AG04450 (cell line): ENCODE measurements around the gene GJD3. TPM values are rescaled to one million over a fixed set of nuclear protein-coding genes. Genes with fewer than 3 reads are reported as not detected.
A peak's percentile ranks its signal among the peaks of the same experiment; 100 is the strongest.
"Not testable (repeated sequence)": the region's sequence is repeated elsewhere in the genome, so short reads cannot be mapped to it uniquely, and the experiment has no call there.

ENCODE experiments used
- CTCF ChIA-PET: fragments of 300-600, 350-600 bp; formaldehyde crosslinking; extraction: SDS; loops from one replicate; lab custom pipeline; 2022; ENCODE audit warnings: antibody characterized with exemption, inconsistent platforms; lab: Charles Lee
- POLR2A ChIA-PET: fragments of 350-600 bp; formaldehyde crosslinking; extraction: SDS; loops from one replicate; lab custom pipeline; 2021; ENCODE audit warnings: antibody characterized with exemption, inconsistent platforms; lab: Yijun Ruan, JAX
- DNase-seq: peaks from one replicate; pipeline ENCODE4 v3.0.0-alpha.2; 2011; ENCODE audit warnings: low read depth, low spot score
- H3K27ac ChIP-seq: one replicate; pipeline ENCODE4 v1.5.1; 2012; ENCODE audit warnings: low read depth, low read length, control low read depth
- H3K27me3 ChIP-seq: one replicate; pipeline ENCODE4 v1.6.0; 2012; ENCODE audit warnings: low read length; ENCODE audit not compliant: control insufficient read depth, insufficient read depth
- H3K4me3 ChIP-seq: 2 replicates; pipeline ENCODE4 v1.5.1; 2011; ENCODE audit warnings: mild to moderate bottlenecking, low read depth, low read length, control low read depth
- H3K9me3 ChIP-seq: 2 replicates; pipeline ENCODE4 v1.5.1; 2012; ENCODE audit warnings: low read length; ENCODE audit not compliant: control insufficient read depth, insufficient read depth
- polyA plus RNA-seq: library from polyadenylated mRNA; depleted of rRNA; stranded (reverse); fragments of >200 nt; gene quantifications from 2 replicates; pipeline ENCODE4 v1.2.3, GENCODE V29; 2011
- TF ChIP-seq, protein P1 (sequence below): IDR thresholded peaks from 2 replicates; pipeline ENCODE4 v1.5.1; 2011; ENCODE audit warnings: low read depth, low read length, control low read depth, inconsistent platforms

Gene GJD3
- polyA plus RNA-seq, 1 experiment = 0.41 TPM

DNA sequence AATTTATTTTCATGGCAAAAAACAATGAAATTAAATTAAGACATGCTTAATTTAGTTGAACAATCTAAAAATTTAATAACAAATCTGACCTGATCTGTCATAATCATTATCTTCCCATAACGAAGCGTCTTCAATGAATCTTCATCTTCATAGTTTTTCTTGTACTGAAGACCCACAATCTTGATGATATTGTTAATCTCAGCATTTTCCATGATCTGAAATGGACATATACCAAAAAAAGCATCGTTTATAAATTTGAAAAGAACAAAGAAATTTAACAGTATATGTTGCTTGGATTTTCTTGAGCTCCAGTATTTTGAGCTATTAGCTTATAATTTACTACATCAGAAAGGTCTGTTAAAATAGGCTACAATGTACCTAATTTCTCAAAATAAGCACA, 42.9 kb upstream of the GJD3 start:
- DNase-seq = no peak
- POLR2A ChIA-PET = no interaction called here

GRCh38 chr17:40404003-40404402, 39.5 kb upstream of the GJD3 start:
- DNase-seq = no peak
- Histone ChIP-seq H3K4me3 (no peak overlapping the region), H3K27ac (no peak overlapping the region), H3K27me3 (no peaks in the 10 kb centered on the region), H3K9me3 (no peaks in the 10 kb centered on the region)
- TF ChIP-seq, protein P1, sequence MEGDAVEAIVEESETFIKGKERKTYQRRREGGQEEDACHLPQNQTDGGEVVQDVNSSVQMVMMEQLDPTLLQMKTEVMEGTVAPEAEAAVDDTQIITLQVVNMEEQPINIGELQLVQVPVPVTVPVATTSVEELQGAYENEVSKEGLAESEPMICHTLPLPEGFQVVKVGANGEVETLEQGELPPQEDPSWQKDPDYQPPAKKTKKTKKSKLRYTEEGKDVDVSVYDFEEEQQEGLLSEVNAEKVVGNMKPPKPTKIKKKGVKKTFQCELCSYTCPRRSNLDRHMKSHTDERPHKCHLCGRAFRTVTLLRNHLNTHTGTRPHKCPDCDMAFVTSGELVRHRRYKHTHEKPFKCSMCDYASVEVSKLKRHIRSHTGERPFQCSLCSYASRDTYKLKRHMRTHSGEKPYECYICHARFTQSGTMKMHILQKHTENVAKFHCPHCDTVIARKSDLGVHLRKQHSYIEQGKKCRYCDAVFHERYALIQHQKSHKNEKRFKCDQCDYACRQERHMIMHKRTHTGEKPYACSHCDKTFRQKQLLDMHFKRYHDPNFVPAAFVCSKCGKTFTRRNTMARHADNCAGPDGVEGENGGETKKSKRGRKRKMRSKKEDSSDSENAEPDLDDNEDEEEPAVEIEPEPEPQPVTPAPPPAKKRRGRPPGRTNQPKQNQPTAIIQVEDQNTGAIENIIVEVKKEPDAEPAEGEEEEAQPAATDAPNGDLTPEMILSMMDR = no peak
- POLR2A ChIA-PET = no interaction called here
- CTCF ChIA-PET = no interaction called here

More for the DNA sequence above, 42.9 kb upstream of the GJD3 start:
- TF ChIP-seq, protein P1 = no peak
- H3K9me3 ChIP-seq = no peaks in the 10 kb centered on the region
- no peak overlapping the region for H3K4me3 ChIP-seq
- CTCF ChIA-PET = interaction anchor here (1.0 to 2.0 kb wide), 4 partner anchors 8 to 153 kb away, joined by 3 to 7 read pairs (median 4); partner anchors contain the start of gene TOP2A
- H3K27ac ChIP-seq = no peak overlapping the region
- no peaks in the 10 kb centered on the region for H3K27me3 ChIP-seq

- TF ChIP-seq, protein P1 = no peak
- ChIA-PET CTCF (interaction anchor here (1.2 to 2.4 kb wide), 4 partner anchors 12 to 158 kb away, joined by 3 to 11 read pairs (median 4); no protein-coding TSS in a partner anchor), POLR2A (no interaction called here)
- H3K9me3 ChIP-seq = no peaks in the 10 kb centered on the region
- DNase-seq = no peak
- no peak overlapping the region for H3K27ac ChIP-seq
- no peaks in the 10 kb centered on the region for H3K27me3 ChIP-seq
- H3K4me3 ChIP-seq = no peak overlapping the region
Measured at GRCh38 chr17:40402668-40403067, 38.1 kb upstream of the GJD3 start.

DNA sequence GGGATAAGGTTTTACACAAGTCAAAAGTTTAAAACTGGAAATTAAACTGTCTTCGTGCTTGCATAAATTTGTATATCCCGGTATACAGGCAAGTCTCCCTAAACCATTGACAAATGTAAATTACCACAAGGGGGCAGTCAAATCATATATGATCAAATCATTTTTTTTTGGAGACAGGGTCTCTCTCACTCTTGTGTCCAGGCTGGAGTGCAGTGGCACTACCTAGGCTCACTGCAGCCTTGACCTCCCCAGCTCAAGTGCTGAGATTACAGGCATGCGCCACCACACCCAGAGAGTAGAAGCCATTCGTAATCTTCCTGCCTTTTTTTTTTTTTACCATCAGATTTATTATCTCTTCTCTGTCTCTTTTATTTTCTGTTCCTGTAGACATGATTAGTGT, 34.6 kb upstream of the GJD3 start:
- H3K27ac ChIP-seq = no peak overlapping the region
- TF ChIP-seq, protein P1 = peak; percentile 64
- no peak overlapping the region for H3K4me3 ChIP-seq
- no peaks in the 10 kb centered on the region for H3K9me3 ChIP-seq
- no peaks in the 10 kb centered on the region for H3K27me3 ChIP-seq
- ChIA-PET CTCF (interaction anchor here (0.6 to 3.7 kb wide), 24 partner anchors 9 to 852 kb away, joined by 3 to 37 read pairs (median 4); partner anchors contain the start of gene TOP2A), POLR2A (no interaction called here)
- DNase-seq = peak; percentile 21

- H3K27me3 ChIP-seq, DNase-seq, H3K4me3 ChIP-seq, H3K9me3 ChIP-seq, H3K27ac ChIP-seq, CTCF ChIA-PET: not testable (repeated sequence)
- POLR2A ChIA-PET = interaction anchor here (0.7 kb wide), 1 partner anchor 40 kb away, joined by 3 read pairs; no protein-coding TSS in a partner anchor
Measured at GRCh38 chr17:40386555-40386954, 22.0 kb upstream of the GJD3 start.
